Vagina (tissue), 2 donors: Measurements from ENCODE around the gene GRPEL2. TPM values are rescaled to one million over a fixed set of nuclear protein-coding genes. Genes with fewer than 3 reads are reported as not detected.

Source experiments
- DNase-seq, 2 donors: peaks; one replicate each; pipeline ENCODE4 v3.0.0-alpha.2; 2017; ENCODE audit errors: extremely low spot score in 2 of 2
- H3K27ac ChIP-seq: fragments of 200-600 bp; sonication (generic); one replicate; pipeline ENCODE4 v1.5.1; 2019
- H3K27me3 ChIP-seq: fragments of 200-600 bp; sonication (generic); one replicate; pipeline ENCODE4 v1.5.1; 2019
- H3K36me3 ChIP-seq, 2 donors: fragments of 200-600 bp; sonication (generic); one replicate each; pipeline ENCODE4 v1.5.1; 2017 to 2019
- H3K4me1 ChIP-seq: fragments of 200-600 bp; sonication (generic); one replicate; pipeline ENCODE4 v1.5.1; 2019
- H3K4me3 ChIP-seq, 2 donors: fragments of 200-600 bp; sonication (generic); 1 replicate in 1 of 2; 2 replicates in 1 of 2; pipeline ENCODE4 v1.5.1; 2016 to 2019
- H3K9me3 ChIP-seq: fragments of 200-600 bp; sonication (generic); one replicate; pipeline ENCODE4 v1.5.1; 2019
- POLR2A ChIP-seq, 2 donors: fragments of 450-650 bp; IDR thresholded peaks; one replicate each; pipeline ENCODE4 v1.6.1; 2017; ENCODE audit warnings: antibody characterized with exemption in 2 of 2, mild to moderate bottlenecking in 2 of 2, moderate library complexity in 2 of 2
- POLR2AphosphoS5 ChIP-seq, 2 donors: sonication (generic); formaldehyde crosslinking; IDR thresholded peaks; one replicate each; pipeline ENCODE4 v1.9.0; 2017; ENCODE audit warnings: antibody characterized with exemption in 2 of 2, mild to moderate bottlenecking in 2 of 2, low read depth in 1 of 2; ENCODE audit not compliant: insufficient read depth in 1 of 2
- intact Hi-C: fragments of 100-400 bp; cut with DNase I; formaldehyde crosslinking; loops from one replicate; pipeline ENCODE4 v1.15.1; 2023
- total RNA-seq: library from RNA; depleted of rRNA; stranded (reverse); fragments of >200 nt; gene quantifications from one replicate; pipeline ENCODE4 v1.2.3, GENCODE V29; 2016
- TF ChIP-seq, protein P1 (sequence below), 3 experiments: fragments of 450-650 bp in 2 of 3; fragments of 200-600 bp in 1 of 3; sonication (generic) in 1 of 3; IDR thresholded peaks; one replicate each; pipeline ENCODE4 v1.5.1; 2017 to 2019; ENCODE audit warnings: antibody characterized with exemption in 3 of 3, mild to moderate bottlenecking in 2 of 3, moderate library complexity in 2 of 3

GRPEL2 gene
- total RNA-seq, 1 donor from 2014 or later: 16.9 TPM

GRCh38 chr5:149379177-149379761 is 34.0 kb downstream of the GRPEL2 start, which contains the start of gene IL17B:
Gene IL17B, minus strand, starts transcription at chr5:149379292. Its CDS starts 67 bp downstream, at chr5:149379225.
- DNase-seq: no peak
- peak within 1 kb of the TSS; percentile 62 for H3K27ac ChIP-seq
- H3K4me3 ChIP-seq: no peak within 1 kb of the TSS
- no peaks in the 10 kb centered on the region for H3K27me3 ChIP-seq
- TF ChIP-seq POLR2A (IDR thresholded peaks at IDR 0.05) (no peak), POLR2AphosphoS5 (IDR thresholded peaks at IDR 0.05; ENCODE audit: insufficient read depth in 1 of 2, low read depth in 1 of 2) (no peak)
- TF ChIP-seq, protein P1, sequence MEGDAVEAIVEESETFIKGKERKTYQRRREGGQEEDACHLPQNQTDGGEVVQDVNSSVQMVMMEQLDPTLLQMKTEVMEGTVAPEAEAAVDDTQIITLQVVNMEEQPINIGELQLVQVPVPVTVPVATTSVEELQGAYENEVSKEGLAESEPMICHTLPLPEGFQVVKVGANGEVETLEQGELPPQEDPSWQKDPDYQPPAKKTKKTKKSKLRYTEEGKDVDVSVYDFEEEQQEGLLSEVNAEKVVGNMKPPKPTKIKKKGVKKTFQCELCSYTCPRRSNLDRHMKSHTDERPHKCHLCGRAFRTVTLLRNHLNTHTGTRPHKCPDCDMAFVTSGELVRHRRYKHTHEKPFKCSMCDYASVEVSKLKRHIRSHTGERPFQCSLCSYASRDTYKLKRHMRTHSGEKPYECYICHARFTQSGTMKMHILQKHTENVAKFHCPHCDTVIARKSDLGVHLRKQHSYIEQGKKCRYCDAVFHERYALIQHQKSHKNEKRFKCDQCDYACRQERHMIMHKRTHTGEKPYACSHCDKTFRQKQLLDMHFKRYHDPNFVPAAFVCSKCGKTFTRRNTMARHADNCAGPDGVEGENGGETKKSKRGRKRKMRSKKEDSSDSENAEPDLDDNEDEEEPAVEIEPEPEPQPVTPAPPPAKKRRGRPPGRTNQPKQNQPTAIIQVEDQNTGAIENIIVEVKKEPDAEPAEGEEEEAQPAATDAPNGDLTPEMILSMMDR (IDR thresholded peaks at IDR 0.05): no peak
- peaks cover 28% of the 10 kb centered on the region for H3K4me1 ChIP-seq
- H3K36me3 ChIP-seq: no peaks in the 10 kb centered on the region
- intact Hi-C loops: loop anchor here (5.0 kb wide), 1 partner anchor 173 kb away; the partner anchor contains the start of gene CSNK1A1
- H3K9me3 ChIP-seq: no peaks in the 10 kb centered on the region

GRCh38 chr5:149379818-149380374 is 34.6 kb downstream of the GRPEL2 start:
- intact Hi-C loops: loop anchor here (5.0 kb wide), 2 partner anchors 52 to 172 kb away; partner anchors contain the start of gene CSNK1A1
- Histone ChIP-seq H3K27me3 (no peaks in the 10 kb centered on the region), H3K4me3 (no peak overlapping the region), H3K9me3 (no peaks in the 10 kb centered on the region), H3K4me1 (peaks cover 34% of the 10 kb centered on the region), H3K27ac (peak overlapping the region; percentile 62), H3K36me3 (no peaks in the 10 kb centered on the region)
- TF ChIP-seq, protein P1 (IDR thresholded peaks at IDR 0.05): no peak
- TF ChIP-seq POLR2A (IDR thresholded peaks at IDR 0.05) (no peak), POLR2AphosphoS5 (IDR thresholded peaks at IDR 0.05; ENCODE audit: insufficient read depth in 1 of 2, low read depth in 1 of 2) (no peak)
- no peak for DNase-seq

- no peak for DNase-seq
- Histone ChIP-seq H3K27ac (peak overlapping the region; percentile 91), H3K27me3 (no peaks in the 10 kb centered on the region), H3K4me3 (peak overlapping the region in 1 of 2 donors; percentile 28), H3K9me3 (no peaks in the 10 kb centered on the region), H3K36me3 (no peaks in the 10 kb centered on the region), H3K4me1 (peaks cover 40% of the 10 kb centered on the region)
- peak; percentile 59 to 60 for TF ChIP-seq POLR2AphosphoS5 (IDR thresholded peaks at IDR 0.05; ENCODE audit: insufficient read depth in 1 of 2, low read depth in 1 of 2)
- TF ChIP-seq, protein P1 (IDR thresholded peaks at IDR 0.05): no peak
- intact Hi-C loops: loop anchor here (5.0 kb wide), 1 partner anchor 52 kb away; no protein-coding TSS in a partner anchor
Observed at GRCh38 chr5:149380466-149381121, 35.3 kb downstream of the GRPEL2 start.

GRCh38 chr5:149381261-149381985 is 36.1 kb downstream of the GRPEL2 start:
- H3K4me3 ChIP-seq: peak overlapping the region; percentile 18 to 28
- peak overlapping the region; percentile 91 for H3K27ac ChIP-seq
- H3K9me3 ChIP-seq: no peaks in the 10 kb centered on the region
- no peak for DNase-seq
- no peaks in the 10 kb centered on the region for H3K36me3 ChIP-seq
- TF ChIP-seq POLR2AphosphoS5 (IDR thresholded peaks at IDR 0.05; ENCODE audit: insufficient read depth in 1 of 2, low read depth in 1 of 2) (no peak), POLR2A (IDR thresholded peaks at IDR 0.05) (no peak)
- TF ChIP-seq, protein P1 (IDR thresholded peaks at IDR 0.05): no peak
- H3K4me1 ChIP-seq: peaks cover 48% of the 10 kb centered on the region
- no peaks in the 10 kb centered on the region for H3K27me3 ChIP-seq
- intact Hi-C loops: loop anchor here (5.0 kb wide), 1 partner anchor 51 kb away; no protein-coding TSS in a partner anchor
